ENCODE results near the gene RSPO4.

The RSPO4 gene

DNA sequence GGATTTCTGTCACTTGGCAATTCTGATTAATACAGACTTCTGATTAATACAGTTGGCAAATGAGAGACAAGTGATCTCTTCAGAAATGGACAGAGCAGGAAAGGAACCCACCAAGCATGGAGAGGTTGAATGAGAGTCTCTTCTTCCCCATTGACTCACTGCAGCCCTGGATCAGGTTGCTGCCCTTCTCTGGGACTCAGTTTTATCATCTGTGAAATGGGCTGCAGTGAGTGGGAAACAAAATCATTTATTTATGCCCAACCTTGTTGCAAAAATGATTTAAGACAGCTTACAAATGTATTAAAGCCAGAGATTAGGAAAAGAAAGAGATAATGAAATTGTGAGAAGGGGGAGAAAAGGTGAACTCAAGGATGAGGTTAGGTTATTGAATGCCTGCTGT, 20.8 kb upstream of the RSPO4 start:
- Histone ChIP-seq H3K4me1 (peaks cover 12% of the 10 kb centered on the region), H3K4me3 (no peak overlapping the region), H3K27ac (no peak overlapping the region), H3K9ac (no peak overlapping the region), H3K27me3 (no peaks in the 10 kb centered on the region), H4K20me1 (no peaks in the 10 kb centered on the region), H3K36me3 (no peaks in the 10 kb centered on the region), H3K4me2 (no peak overlapping the region), H3K9me3 (no peaks in the 10 kb centered on the region)
- TF ChIP-seq Cebpa-rat (IDR thresholded peaks at IDR 0.05), result no peak

DNA sequence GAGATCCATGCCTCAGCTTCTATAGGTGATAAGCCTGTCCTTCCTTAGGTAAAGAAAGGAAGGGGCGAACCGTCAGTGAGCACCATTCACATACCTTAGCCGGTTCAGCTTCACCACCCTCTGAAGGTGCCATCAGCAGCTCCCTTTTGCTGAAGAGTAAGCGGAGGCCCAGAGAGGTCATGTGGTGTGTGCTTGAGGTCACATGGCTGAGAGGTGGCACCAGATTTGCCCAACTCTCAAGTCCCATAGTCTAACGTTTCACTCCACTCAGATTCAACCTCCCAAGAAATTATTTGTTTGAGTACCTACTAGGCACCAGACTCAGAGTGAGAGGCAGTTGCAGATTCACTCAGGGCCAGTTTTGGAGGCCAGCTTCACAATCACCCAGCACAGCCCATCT, 18.5 kb upstream of the RSPO4 start:
- no peak overlapping the region for H3K4me2 ChIP-seq
- no peak overlapping the region for H3K4me3 ChIP-seq
- H3K36me3 ChIP-seq, result no peaks in the 10 kb centered on the region
- H3K4me1 ChIP-seq, result peaks cover 4% of the 10 kb centered on the region
- no peak overlapping the region for H3K9ac ChIP-seq
- H3K27me3 ChIP-seq, result no peaks in the 10 kb centered on the region
- no peaks in the 10 kb centered on the region for H4K20me1 ChIP-seq
- no peaks in the 10 kb centered on the region for H3K9me3 ChIP-seq
- H3K27ac ChIP-seq, result no peak overlapping the region
- no peak for TF ChIP-seq Cebpa-rat (IDR thresholded peaks at IDR 0.05)

DNA sequence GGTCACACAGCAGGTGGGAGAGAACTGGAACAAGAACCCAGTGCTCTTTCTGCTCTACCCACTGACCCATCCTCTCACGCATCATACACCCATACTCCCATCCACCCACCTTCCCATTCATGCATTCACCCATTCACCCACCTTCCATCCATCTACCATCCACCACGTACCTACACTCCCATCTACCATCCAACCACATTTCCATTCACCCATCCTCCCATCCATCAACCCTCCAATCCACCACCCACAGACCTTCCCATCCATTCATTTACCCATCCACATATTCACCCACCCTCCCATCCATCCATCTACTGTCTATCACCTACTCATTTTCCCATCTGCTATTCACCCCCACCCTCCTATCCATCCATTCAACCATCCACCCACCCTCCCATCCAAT, 17.2 kb upstream of the RSPO4 start:
- TF ChIP-seq Cebpa-rat (IDR thresholded peaks at IDR 0.05), result no peak
- Histone ChIP-seq H3K9ac (no peak overlapping the region), H4K20me1 (no peaks in the 10 kb centered on the region), H3K9me3 (no peaks in the 10 kb centered on the region), H3K4me1 (peaks cover 13% of the 10 kb centered on the region), H3K36me3 (no peaks in the 10 kb centered on the region), H3K4me2 (no peak overlapping the region), H3K27me3 (no peaks in the 10 kb centered on the region), H3K27ac (no peak overlapping the region), H3K4me3 (no peak overlapping the region)

DNA sequence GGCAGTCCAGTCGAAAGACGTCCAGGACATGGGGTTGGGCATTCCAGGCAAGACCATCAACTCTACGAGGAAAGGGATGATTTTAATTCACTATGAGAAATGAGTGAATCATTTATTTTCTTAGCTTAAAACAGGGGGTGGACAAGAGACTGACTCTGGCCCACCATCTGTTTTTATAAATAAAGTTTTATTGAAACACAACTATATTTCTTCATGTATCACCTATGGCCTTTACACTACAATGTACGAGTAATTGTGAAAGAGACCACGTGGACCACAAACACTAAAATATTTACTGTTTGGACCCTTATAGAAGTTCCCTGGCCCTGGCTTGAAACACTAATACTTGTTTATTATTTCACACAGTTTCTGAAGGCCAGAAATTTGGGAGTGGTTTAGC, 15.6 kb upstream of the RSPO4 start:
- no peaks in the 10 kb centered on the region for H3K36me3 ChIP-seq
- H4K20me1 ChIP-seq, result no peaks in the 10 kb centered on the region
- no peak for TF ChIP-seq Cebpa-rat (IDR thresholded peaks at IDR 0.05)
- H3K9ac ChIP-seq, result no peak overlapping the region
- H3K4me1 ChIP-seq, result peaks cover 13% of the 10 kb centered on the region
- no peak overlapping the region for H3K27ac ChIP-seq
- no peaks in the 10 kb centered on the region for H3K9me3 ChIP-seq
- H3K27me3 ChIP-seq, result no peaks in the 10 kb centered on the region
- no peak overlapping the region for H3K4me3 ChIP-seq
- H3K4me2 ChIP-seq, result no peak overlapping the region

DNA sequence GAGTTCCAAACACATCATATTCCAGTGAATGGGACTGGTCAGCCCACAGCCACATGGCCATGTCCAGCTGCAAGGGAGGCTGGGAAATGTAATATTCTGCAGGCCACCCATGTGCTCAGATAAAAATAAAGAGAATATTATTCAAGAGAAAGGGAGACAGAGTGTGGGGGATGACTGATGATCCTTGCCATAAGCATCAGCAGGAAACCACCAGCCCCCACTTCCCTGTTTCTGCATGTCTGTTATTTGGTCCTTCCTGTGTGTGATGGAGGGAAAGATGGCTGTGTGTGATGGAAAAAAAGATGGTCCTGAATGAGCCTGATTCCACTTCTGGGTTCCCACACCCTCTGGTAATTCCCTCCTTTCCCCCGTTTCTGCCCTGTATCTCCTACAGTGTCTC, 13.1 kb upstream of the RSPO4 start:
- H3K4me2 ChIP-seq, result peak overlapping the region; percentile 51
- no peaks in the 10 kb centered on the region for H3K9me3 ChIP-seq
- H4K20me1 ChIP-seq, result no peaks in the 10 kb centered on the region
- H3K9ac ChIP-seq, result no peak overlapping the region
- H3K27me3 ChIP-seq, result no peaks in the 10 kb centered on the region
- H3K36me3 ChIP-seq, result no peaks in the 10 kb centered on the region
- 0 out of 2 replicates have a peak overlapping the region, but pooled peaks have one; percentile 22 for H3K27ac ChIP-seq
- H3K4me1 ChIP-seq, result peaks cover 13% of the 10 kb centered on the region
- no peak for TF ChIP-seq Cebpa-rat (IDR thresholded peaks at IDR 0.05)
- no peak overlapping the region for H3K4me3 ChIP-seq

DNA sequence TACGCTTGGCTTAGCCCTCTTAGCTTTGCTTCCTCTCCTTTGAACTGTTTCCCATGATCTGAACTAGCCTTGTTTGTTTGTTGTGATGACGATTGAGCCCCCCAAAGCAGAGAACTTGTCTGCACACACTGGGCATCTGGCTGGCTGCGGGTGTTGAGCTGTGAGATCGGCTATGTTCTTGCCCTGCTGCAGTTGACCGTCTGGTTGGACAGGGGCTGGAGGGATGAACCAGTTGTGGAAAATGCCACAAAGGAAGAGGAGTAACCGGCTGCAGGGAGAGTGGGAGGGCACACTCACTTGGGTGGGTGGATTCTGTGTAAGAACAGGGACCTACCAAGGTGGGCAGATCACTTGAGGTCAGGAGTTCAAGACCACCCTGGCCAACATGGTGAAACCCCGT, 12.4 kb upstream of the RSPO4 start:
- no peak overlapping the region for H3K27ac ChIP-seq
- no peak overlapping the region for H3K4me3 ChIP-seq
- no peaks in the 10 kb centered on the region for H3K9me3 ChIP-seq
- H3K4me1 ChIP-seq, result peaks cover 13% of the 10 kb centered on the region
- H4K20me1 ChIP-seq, result no peaks in the 10 kb centered on the region
- H3K4me2 ChIP-seq, result no peak overlapping the region
- no peaks in the 10 kb centered on the region for H3K36me3 ChIP-seq
- no peak for TF ChIP-seq Cebpa-rat (IDR thresholded peaks at IDR 0.05)
- no peak overlapping the region for H3K9ac ChIP-seq
- no peaks in the 10 kb centered on the region for H3K27me3 ChIP-seq

DNA sequence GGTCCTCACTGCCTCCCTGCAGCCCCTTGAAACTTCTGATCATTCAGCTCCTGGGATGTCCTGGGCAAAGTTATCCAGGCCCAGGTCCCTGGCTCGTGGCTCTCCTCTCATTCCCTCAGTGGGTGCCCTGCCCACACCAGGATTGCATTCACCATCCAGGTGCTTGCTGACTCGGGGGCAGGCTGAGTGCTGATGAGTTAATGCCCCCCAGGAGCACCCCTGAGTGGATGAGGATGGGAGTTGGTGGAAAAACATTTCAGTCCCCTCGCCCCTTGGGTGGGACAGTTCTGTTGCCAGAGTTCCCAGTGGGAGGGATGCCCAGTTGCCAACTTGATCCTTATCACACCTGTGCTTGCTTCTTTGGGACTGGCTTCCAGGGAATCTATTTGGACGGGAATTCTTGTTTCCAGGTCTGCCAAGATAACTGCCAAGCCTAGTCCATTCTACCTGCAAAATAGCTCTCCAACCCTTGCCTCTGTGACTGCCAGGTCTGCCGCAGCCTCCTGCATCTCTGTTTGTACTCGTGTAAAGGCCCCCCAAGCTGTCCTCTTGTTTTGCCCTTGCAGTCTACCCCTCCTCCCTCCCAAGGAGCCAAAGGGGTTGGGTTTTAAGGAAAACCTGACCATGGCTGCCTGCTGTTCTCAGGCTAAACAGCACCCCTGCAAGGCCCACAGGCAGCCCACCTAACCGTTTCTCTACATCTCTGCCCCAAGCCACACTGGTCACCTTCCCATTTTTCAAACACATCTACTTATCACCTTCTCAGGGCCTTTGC, 11.6 kb upstream of the RSPO4 start:
- no peaks in the 10 kb centered on the region for H3K27me3 ChIP-seq
- H3K4me1 ChIP-seq, result peaks cover 13% of the 10 kb centered on the region
- TF ChIP-seq Cebpa-rat (IDR thresholded peaks at IDR 0.05), result no peak
- no peaks in the 10 kb centered on the region for H4K20me1 ChIP-seq
- no peaks in the 10 kb centered on the region for H3K9me3 ChIP-seq
- no peak overlapping the region for H3K4me2 ChIP-seq
- no peak overlapping the region for H3K27ac ChIP-seq
- no peak overlapping the region for H3K4me3 ChIP-seq
- no peak overlapping the region for H3K9ac ChIP-seq
- no peaks in the 10 kb centered on the region for H3K36me3 ChIP-seq

DNA sequence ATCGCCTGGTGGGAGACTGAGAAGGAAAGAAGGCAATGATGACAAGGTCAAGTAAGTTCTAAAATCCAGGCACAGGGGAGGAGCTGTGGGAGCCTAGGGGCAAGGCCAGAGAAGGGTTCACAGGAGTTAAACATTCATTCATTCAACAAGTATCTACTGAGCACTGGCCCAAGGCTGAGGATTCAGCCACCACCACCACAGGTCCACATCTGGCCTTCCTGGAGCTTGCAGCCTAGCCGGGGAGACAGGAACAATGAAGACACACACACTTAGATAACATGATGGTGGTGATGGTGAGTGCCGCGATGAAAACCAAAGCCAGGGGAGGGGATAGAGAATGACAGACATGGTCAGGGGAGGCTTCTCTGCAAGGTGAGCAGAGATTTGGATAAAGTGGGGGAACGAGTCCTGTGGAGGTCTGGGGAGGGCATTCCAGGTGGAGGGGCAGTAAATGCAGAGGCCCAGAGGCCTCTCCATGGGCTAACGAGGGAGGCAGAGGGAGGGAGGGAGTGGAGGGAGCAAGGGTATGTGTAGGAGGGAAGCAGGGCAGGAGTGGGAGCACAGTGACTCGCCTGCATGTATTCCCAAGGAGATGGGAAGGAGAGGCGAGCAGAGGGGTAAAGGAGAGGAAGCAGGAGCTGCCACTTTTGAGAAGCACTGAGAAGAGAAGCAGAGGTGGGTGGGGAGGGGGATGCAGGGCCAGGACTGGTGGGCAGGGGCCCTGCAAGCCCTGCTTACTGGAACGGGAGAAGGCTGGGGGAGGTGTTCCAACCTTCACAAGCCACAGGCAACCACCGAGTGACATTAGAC, 10.5 kb upstream of the RSPO4 start:
- no peak overlapping the region for H3K27ac ChIP-seq
- no peak overlapping the region for H3K9ac ChIP-seq
- no peak overlapping the region for H3K4me2 ChIP-seq
- H3K36me3 ChIP-seq, result no peaks in the 10 kb centered on the region
- peaks cover 13% of the 10 kb centered on the region for H3K4me1 ChIP-seq
- no peak for TF ChIP-seq Cebpa-rat (IDR thresholded peaks at IDR 0.05)
- no peaks in the 10 kb centered on the region for H3K9me3 ChIP-seq
- H4K20me1 ChIP-seq, result no peaks in the 10 kb centered on the region
- H3K27me3 ChIP-seq, result no peaks in the 10 kb centered on the region
- H3K4me3 ChIP-seq, result no peak overlapping the region

DNA sequence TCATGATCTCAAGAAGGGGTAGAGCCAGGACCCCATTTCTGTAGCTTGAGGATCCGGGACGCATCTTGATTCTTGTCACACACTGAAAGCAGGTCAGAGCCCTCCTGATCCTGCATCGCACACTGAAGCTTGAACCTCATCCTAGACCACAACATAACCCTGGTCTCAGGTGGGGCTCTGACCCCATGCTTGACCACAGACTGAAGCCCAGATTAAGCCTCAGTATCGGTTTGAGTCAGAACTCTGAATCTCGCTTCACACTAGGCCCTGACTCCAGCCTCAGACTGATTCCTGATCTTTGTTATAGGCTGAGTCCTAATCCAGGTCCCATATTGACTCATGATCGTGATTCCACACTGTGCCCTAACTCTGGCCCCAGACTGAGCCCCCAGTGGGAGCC, 8.5 kb upstream of the RSPO4 start:
- Histone ChIP-seq H3K4me2 (no peak overlapping the region), H3K4me3 (no peak overlapping the region), H3K27ac (no peak overlapping the region), H3K36me3 (no peaks in the 10 kb centered on the region), H3K9ac (no peak overlapping the region), H3K27me3 (no peaks in the 10 kb centered on the region), H3K4me1 (peaks cover 9% of the 10 kb centered on the region), H4K20me1 (no peaks in the 10 kb centered on the region), H3K9me3 (no peaks in the 10 kb centered on the region)
- no peak for TF ChIP-seq Cebpa-rat (IDR thresholded peaks at IDR 0.05)

DNA sequence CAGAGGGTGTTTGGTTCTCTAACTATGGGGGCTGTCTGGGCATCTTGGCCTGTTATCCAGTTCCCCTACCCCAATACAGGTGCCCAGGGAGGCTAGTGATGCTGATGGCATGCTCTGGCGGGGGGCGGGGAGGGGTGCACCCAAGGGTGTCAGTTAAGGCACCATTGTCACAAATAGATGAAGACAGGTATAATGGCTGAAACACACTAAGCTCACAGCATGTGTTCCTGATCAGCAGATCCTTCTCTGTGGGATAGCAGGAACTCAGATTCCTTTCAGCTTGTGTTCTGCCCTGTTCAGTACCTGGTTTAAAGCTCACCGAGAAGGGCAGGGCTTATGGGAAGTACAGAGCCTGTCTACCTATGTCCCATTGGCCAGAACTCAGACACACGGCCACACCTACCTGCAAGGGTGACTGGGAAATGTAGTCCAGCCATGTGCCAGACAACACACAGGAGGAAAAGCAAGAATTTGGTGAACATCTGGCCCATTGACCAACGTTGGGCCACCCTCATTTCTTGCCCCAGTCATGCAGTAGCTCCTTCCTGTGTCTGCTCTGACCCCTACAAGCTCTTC, 3.4 kb upstream of the RSPO4 start:
- H3K4me3 ChIP-seq, result no peak overlapping the region

More for the DNA sequence above, 3.4 kb upstream of the RSPO4 start:
- H3K27ac ChIP-seq, result no peak overlapping the region
- no peaks in the 10 kb centered on the region for H3K4me1 ChIP-seq
- H3K36me3 ChIP-seq, result no peaks in the 10 kb centered on the region
- H3K27me3 ChIP-seq, result 0 out of 2 replicates have a peak, but pooled peaks cover 3% of the 10 kb centered on the region
- H3K9ac ChIP-seq, result no peak overlapping the region
- H3K4me2 ChIP-seq, result no peak overlapping the region
- no peaks in the 10 kb centered on the region for H4K20me1 ChIP-seq
- H3K9me3 ChIP-seq, result no peaks in the 10 kb centered on the region
- no peak for TF ChIP-seq Cebpa-rat (IDR thresholded peaks at IDR 0.05)
